HCT116 (cell line): Measurements from ENCODE around the gene CTRB2. TPM values are rescaled to one million over a fixed set of nuclear protein-coding genes. Genes with fewer than 3 reads are reported as not detected.

Experiments used
- ATAC-seq: fragments of 200-7000 bp; cut with Tn5 transposase; 2 replicates; pipeline ENCODE4 v1.9.1; 2020; ENCODE audit warnings: mild to moderate bottlenecking, moderate library complexity
- BruUV-seq: library from RNA; stranded (reverse); fragments of 400-500 nt; replicated peaks from 2 replicates; lab custom pipeline; 2021; lab: Mats Ljungman, UMichigan
- CTCF ChIA-PET: fragments of 300-600 bp; sonication (Branson Sonifier 250); formaldehyde crosslinking; loops from one replicate; lab custom pipeline; 2021; ENCODE audit warnings: antibody characterized with exemption; lab: Charles Lee
- POLR2A ChIA-PET: fragments of 300-600, 350-600 bp; sonication (Branson Sonifier 250); formaldehyde crosslinking; loops from one replicate; lab custom pipeline; 2021; ENCODE audit warnings: antibody characterized with exemption; lab: Charles Lee
- RAD21 ChIA-PET, 2 experiments: fragments of 300-600 bp; sonication (Branson Sonifier 250); formaldehyde crosslinking; loops; one replicate each; lab custom pipeline; 2023; ENCODE audit warnings: low total read pairs in 2 of 2; ENCODE audit not compliant: uncharacterized antibody in 2 of 2, unreplicated experiment in 2 of 2, low non-redundant PET in 1 of 2; lab: Charles Lee
- DNase-seq: peaks from one replicate; pipeline ENCODE4 v3.0.0-alpha.2; 2010; ENCODE audit warnings: low read depth, low spot score
- H2AFZ ChIP-seq: fragments of 200-600 bp; shearing (Covaris generic), sonication (generic); 2 replicates; pipeline ENCODE4 v1.6.1; 2017; ENCODE audit warnings: low read depth, mixed run types, mixed read lengths, antibody characterized with exemption, low read length; ENCODE audit not compliant: poor library complexity, severe bottlenecking
- H3K27ac ChIP-seq: 2 replicates; pipeline ENCODE4 v1.5.1; 2012; ENCODE audit warnings: low read depth, low read length
- H3K27me3 ChIP-seq: fragments of 200-600 bp; sonication (generic); 2 replicates; pipeline ENCODE4 v1.6.1; 2016; ENCODE audit warnings: mixed run types, low read length, mixed read lengths; ENCODE audit not compliant: insufficient read depth
- H3K36me3 ChIP-seq, 2 experiments: fragments of 200-500 bp in 1 of 2; fragments of 200-600 bp in 1 of 2; sonication (Bioruptor generic) in 1 of 2; sonication (generic) in 1 of 2; 2 replicates each; pipeline versions ENCODE4 v1.5.1 to v1.6.1; 2014 to 2016; ENCODE audit warnings: low read length in 2 of 2, inconsistent platforms in 1 of 2, mixed read lengths in 1 of 2, mixed run types in 1 of 2; ENCODE audit not compliant: insufficient read depth in 2 of 2, control insufficient read depth in 1 of 2
- H3K4me1 ChIP-seq, 2 experiments: fragments of 200-600 bp in 1 of 2; sonication (generic) in 1 of 2; 2 replicates each; pipeline versions ENCODE4 v1.5.1 to v1.6.1; 2012 to 2017; ENCODE audit warnings: low read length in 2 of 2, inconsistent platforms in 1 of 2, mild to moderate bottlenecking in 1 of 2, mixed read lengths in 1 of 2, mixed run types in 1 of 2, moderate library complexity in 1 of 2; ENCODE audit not compliant: insufficient read depth in 2 of 2, control insufficient read depth in 1 of 2
- H3K4me2 ChIP-seq: fragments of 200-600 bp; sonication (generic); 2 replicates; pipeline ENCODE4 v1.6.1; 2017; ENCODE audit warnings: mixed run types, low read length, mixed read lengths
- H3K4me3 ChIP-seq, 2 experiments: fragments of 200-600 bp in 1 of 2; sonication (generic) in 1 of 2; replicated peaks in 1 of 2; 2 replicates each; pipeline ENCODE4 v1.5.1; 2011 to 2016; ENCODE audit warnings: low read length in 2 of 2, control low read depth in 1 of 2, low read depth in 1 of 2, mild to moderate bottlenecking in 1 of 2, mixed read lengths in 1 of 2, mixed run types in 1 of 2
- H3K79me2 ChIP-seq: fragments of 200-600 bp; sonication (generic); 2 replicates; pipeline ENCODE4 v1.6.1; 2017; ENCODE audit warnings: mild to moderate bottlenecking, mixed run types, low read length, moderate library complexity, mixed read lengths; ENCODE audit not compliant: insufficient read depth
- H3K9ac ChIP-seq: fragments of 200-600 bp; sonication (generic); 2 replicates; pipeline ENCODE4 v1.6.1; 2016; ENCODE audit warnings: low read length, mixed read lengths
- H3K9me2 ChIP-seq: fragments of 200-600 bp; sonication (generic), shearing (Covaris generic); 2 replicates; pipeline ENCODE4 v1.6.1; 2017; ENCODE audit warnings: mixed run types, mild to moderate bottlenecking, moderate library complexity; ENCODE audit not compliant: insufficient read depth
- H3K9me3 ChIP-seq, 2 experiments: fragments of 200-500 bp in 1 of 2; fragments of 200-600 bp in 1 of 2; sonication (Bioruptor generic) in 1 of 2; sonication (generic) in 1 of 2; 2 replicates each; pipeline ENCODE4 v1.6.1; 2014 to 2017; ENCODE audit warnings: low read length in 2 of 2, mixed read lengths in 2 of 2, inconsistent platforms in 1 of 2, low read depth in 1 of 2, mild to moderate bottlenecking in 1 of 2, mixed run types in 1 of 2, moderate library complexity in 1 of 2; ENCODE audit not compliant: control insufficient read depth in 1 of 2, insufficient read depth in 1 of 2
- H4K20me1 ChIP-seq: fragments of 200-600 bp; sonication (generic), shearing (Covaris generic); 2 replicates; pipeline ENCODE4 v1.6.1; 2017; ENCODE audit warnings: mixed run types, mild to moderate bottlenecking, moderate library complexity; ENCODE audit not compliant: insufficient read depth
- CBX3 ChIP-seq: IDR thresholded peaks from 2 replicates; pipeline ENCODE4 v1.6.1; 2012; ENCODE audit warnings: low read depth
- ELF1 ChIP-seq: IDR thresholded peaks from 2 replicates; pipeline ENCODE4 v1.6.1; 2012; ENCODE audit warnings: low read depth, borderline replicate concordance
- EZH2 ChIP-seq: fragments of 200-600 bp; sonication (generic); IDR thresholded peaks from 2 replicates; pipeline ENCODE4 v1.6.1; 2017; ENCODE audit warnings: antibody characterized with exemption, mixed run types
- EZH2phosphoT487 ChIP-seq: fragments of 200-600 bp; IDR thresholded peaks from 2 replicates; pipeline ENCODE4 v1.6.1; 2018; ENCODE audit warnings: antibody characterized with exemption, borderline replicate concordance
- FOSL1 ChIP-seq: IDR thresholded peaks from 2 replicates; pipeline ENCODE4 v1.6.1; 2012; ENCODE audit warnings: low read depth
- JUND ChIP-seq: IDR thresholded peaks from 2 replicates; pipeline ENCODE4 v1.6.1; 2012
- POLR2A ChIP-seq: IDR thresholded peaks from 2 replicates; pipeline ENCODE4 v1.7.0; 2011; ENCODE audit warnings: borderline replicate concordance; ENCODE audit not compliant: insufficient read depth, insufficient read length; ENCODE audit errors: extremely low read depth
- SIN3A ChIP-seq: IDR thresholded peaks from 2 replicates; pipeline ENCODE4 v1.6.1; 2012; ENCODE audit warnings: low read depth
- SP1 ChIP-seq: IDR thresholded peaks from 2 replicates; pipeline ENCODE4 v1.6.1; 2012; ENCODE audit warnings: low read depth
- SRF ChIP-seq: IDR thresholded peaks from 2 replicates; pipeline ENCODE4 v1.6.1; 2012; ENCODE audit warnings: low read depth
- TCF7L2 ChIP-seq: IDR thresholded peaks from 2 replicates; pipeline ENCODE4 v1.7.0; 2011; ENCODE audit warnings: borderline replicate concordance, inconsistent platforms; ENCODE audit not compliant: insufficient read depth, insufficient read length; ENCODE audit errors: extremely low read depth
- ZFX ChIP-seq: fragments of 450-650 bp; IDR thresholded peaks from 2 replicates; pipeline ENCODE4 v1.6.1; 2017
- ZNF274 ChIP-seq: fragments of 200-500 bp; sonication (Bioruptor generic); IDR thresholded peaks from 2 replicates; pipeline ENCODE4 v1.6.1; 2014; ENCODE audit warnings: mild to moderate bottlenecking, low read depth, low read length, inconsistent platforms
- intact Hi-C: fragments of 100-400 bp; cut with micrococcal nuclease; formaldehyde crosslinking; loops from 2 replicates; pipeline ENCODE4 v1.10.0; 2022
- total RNA-seq: library from RNA; stranded (reverse); gene quantifications from one replicate; pipeline ENCODE4 v1.2.1, GENCODE V29; 2021; ENCODE audit not compliant: unreplicated experiment
- TF ChIP-seq, protein P1 (sequence below): IDR thresholded peaks from 2 replicates; pipeline ENCODE4 v1.6.1; 2012
- TF ChIP-seq, protein P2 (sequence below): IDR thresholded peaks from 2 replicates; pipeline ENCODE4 v1.6.1; 2011; ENCODE audit warnings: mild to moderate bottlenecking, low read length, moderate library complexity; ENCODE audit not compliant: insufficient replicate concordance; ENCODE audit errors: extremely low read depth
- TF ChIP-seq, protein P3 (sequence below), 3 experiments: fragments of 200-600 bp in 1 of 3; sonication (generic) in 1 of 3; IDR thresholded peaks in 2 of 3; conservative IDR thresholded peaks in 1 of 3; 2 replicates each; pipeline ENCODE4 v1.5.1; 2012 to 2017; ENCODE audit warnings: low read depth in 2 of 3, low read length in 2 of 3, antibody characterized with exemption in 1 of 3, borderline replicate concordance in 1 of 3, control low read depth in 1 of 3, mild to moderate bottlenecking in 1 of 3, mixed read lengths in 1 of 3, mixed run types in 1 of 3, moderate library complexity in 1 of 3; ENCODE audit not compliant: insufficient read depth in 1 of 3
- TF ChIP-seq, protein P4 (sequence below): IDR thresholded peaks from 2 replicates; pipeline ENCODE4 v1.6.1; 2012

CTRB2 gene
- total RNA-seq, 1 experiment from 2014 or later: 10.0 TPM

DNA sequence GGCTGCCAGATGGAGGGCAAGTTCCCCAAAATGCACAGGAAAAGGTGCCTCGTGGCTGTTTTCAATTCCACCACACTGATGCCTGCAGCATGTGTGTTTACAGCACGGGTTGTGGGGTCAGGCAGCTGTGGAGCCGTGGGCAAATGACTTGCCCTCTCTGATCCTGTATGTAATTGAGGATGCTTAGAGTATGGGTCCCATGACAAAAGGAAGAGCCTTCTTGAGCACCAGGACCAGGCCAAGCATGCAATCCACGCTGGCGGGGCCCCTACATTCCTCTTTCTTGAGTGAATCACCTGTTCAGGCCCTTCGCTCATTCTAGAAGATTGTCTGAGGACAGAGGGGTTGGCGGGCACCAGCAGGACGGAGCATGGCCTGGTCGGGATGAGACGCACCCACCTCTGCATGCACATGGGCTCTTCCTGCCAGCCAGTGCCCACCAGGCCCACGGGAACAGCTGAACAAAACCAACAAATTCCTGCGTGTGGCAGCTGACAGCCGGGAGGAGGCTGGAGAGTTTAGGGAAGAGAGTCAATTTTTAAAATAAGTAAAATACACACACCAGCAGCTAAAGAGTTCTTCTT lies 1.4 kb upstream of the CTRB2 start:
- Histone ChIP-seq H3K9me3 (no peaks in the 10 kb centered on the region), H3K27me3 (no peaks in the 10 kb centered on the region), H2AFZ (no peak overlapping the region), H3K4me3 (no peak overlapping the region), H3K36me3 (no peaks in the 10 kb centered on the region), H3K79me2 (no peaks in the 10 kb centered on the region), H3K9me2 (no peaks in the 10 kb centered on the region), H4K20me1 (no peaks in the 10 kb centered on the region), H3K9ac (no peak overlapping the region), H3K4me1 (no peaks in the 10 kb centered on the region), H3K4me2 (no peak overlapping the region)
- intact Hi-C loops: no loop called here
- no TSS peak for BruUV-seq
- no peak for ATAC-seq
- CTCF ChIA-PET: interaction anchor here (1.0 kb wide), 1 partner anchor 9 kb away, joined by 3 read pairs; no protein-coding TSS in a partner anchor
- POLR2A ChIA-PET: no interaction called here
- DNase-seq: no peak
- TF ChIP-seq, protein P1, sequence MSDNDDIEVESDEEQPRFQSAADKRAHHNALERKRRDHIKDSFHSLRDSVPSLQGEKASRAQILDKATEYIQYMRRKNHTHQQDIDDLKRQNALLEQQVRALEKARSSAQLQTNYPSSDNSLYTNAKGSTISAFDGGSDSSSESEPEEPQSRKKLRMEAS: no peak
- TF ChIP-seq TCF7L2: no peak
- TF ChIP-seq, all 23 proteins: peak for 0
- no peak overlapping the region for H3K27ac ChIP-seq
- RAD21 ChIA-PET: no interaction called here

DNA sequence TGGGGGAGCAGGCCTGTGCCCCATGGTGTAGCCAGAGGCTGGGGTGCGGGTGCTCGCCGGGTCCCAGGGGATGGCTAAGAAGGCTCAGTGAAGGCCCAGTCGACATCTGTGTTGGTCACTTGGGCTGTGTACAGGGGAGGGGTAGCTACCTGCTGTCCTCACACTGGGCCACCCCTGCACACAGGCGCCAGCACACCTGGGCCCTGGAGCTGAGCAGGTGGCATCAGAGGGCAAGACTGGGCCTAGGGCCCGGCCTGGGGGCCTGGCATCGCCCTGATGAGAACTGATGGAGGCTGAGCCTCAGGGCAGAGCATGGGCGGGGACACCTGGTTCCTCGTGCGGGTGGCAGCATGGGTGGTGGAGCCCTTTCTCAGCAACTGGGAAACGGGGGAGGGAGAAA lies 870 bp upstream of the CTRB2 start:
- Histone ChIP-seq H3K79me2 (no peaks in the 10 kb centered on the region), H3K4me1 (no peaks in the 10 kb centered on the region), H3K4me2 (no peak overlapping the region), H3K27ac (no peak overlapping the region), H3K9ac (no peak overlapping the region), H3K9me2 (no peaks in the 10 kb centered on the region), H3K27me3 (no peaks in the 10 kb centered on the region), H2AFZ (no peak overlapping the region), H3K9me3 (no peaks in the 10 kb centered on the region), H4K20me1 (no peaks in the 10 kb centered on the region), H3K4me3 (no peak overlapping the region), H3K36me3 (no peaks in the 10 kb centered on the region)
- intact Hi-C loops: no loop called here
- no TSS peak for BruUV-seq
- ATAC-seq (no peak), DNase-seq (no peak)
- CTCF ChIA-PET: no interaction called here
- RAD21 ChIA-PET: no interaction called here
- POLR2A ChIA-PET: no interaction called here
- TF ChIP-seq, protein P2, sequence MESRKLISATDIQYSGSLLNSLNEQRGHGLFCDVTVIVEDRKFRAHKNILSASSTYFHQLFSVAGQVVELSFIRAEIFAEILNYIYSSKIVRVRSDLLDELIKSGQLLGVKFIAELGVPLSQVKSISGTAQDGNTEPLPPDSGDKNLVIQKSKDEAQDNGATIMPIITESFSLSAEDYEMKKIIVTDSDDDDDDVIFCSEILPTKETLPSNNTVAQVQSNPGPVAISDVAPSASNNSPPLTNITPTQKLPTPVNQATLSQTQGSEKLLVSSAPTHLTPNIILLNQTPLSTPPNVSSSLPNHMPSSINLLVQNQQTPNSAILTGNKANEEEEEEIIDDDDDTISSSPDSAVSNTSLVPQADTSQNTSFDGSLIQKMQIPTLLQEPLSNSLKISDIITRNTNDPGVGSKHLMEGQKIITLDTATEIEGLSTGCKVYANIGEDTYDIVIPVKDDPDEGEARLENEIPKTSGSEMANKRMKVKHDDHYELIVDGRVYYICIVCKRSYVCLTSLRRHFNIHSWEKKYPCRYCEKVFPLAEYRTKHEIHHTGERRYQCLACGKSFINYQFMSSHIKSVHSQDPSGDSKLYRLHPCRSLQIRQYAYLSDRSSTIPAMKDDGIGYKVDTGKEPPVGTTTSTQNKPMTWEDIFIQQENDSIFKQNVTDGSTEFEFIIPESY: no peak
- TF ChIP-seq CBX3 (no peak), EZH2 (no peak), SIN3A (no peak), ZFX (no peak), SP1 (no peak), JUND (no peak), ZNF274 (no peak), FOSL1 (no peak), ELF1 (no peak), POLR2A (no peak), SRF (no peak), TCF7L2 (no peak), EZH2phosphoT487 (no peak)
- TF ChIP-seq, protein P3, sequence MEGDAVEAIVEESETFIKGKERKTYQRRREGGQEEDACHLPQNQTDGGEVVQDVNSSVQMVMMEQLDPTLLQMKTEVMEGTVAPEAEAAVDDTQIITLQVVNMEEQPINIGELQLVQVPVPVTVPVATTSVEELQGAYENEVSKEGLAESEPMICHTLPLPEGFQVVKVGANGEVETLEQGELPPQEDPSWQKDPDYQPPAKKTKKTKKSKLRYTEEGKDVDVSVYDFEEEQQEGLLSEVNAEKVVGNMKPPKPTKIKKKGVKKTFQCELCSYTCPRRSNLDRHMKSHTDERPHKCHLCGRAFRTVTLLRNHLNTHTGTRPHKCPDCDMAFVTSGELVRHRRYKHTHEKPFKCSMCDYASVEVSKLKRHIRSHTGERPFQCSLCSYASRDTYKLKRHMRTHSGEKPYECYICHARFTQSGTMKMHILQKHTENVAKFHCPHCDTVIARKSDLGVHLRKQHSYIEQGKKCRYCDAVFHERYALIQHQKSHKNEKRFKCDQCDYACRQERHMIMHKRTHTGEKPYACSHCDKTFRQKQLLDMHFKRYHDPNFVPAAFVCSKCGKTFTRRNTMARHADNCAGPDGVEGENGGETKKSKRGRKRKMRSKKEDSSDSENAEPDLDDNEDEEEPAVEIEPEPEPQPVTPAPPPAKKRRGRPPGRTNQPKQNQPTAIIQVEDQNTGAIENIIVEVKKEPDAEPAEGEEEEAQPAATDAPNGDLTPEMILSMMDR (IDR thresholded peaks at IDR 0.05 in 2 of 3, conservative IDR thresholded peaks at IDR 0.05 in 1 of 3; ENCODE audit: borderline replicate concordance in 1 of 3, insufficient read depth in 1 of 3, low read depth in 2 of 3, low read length in 2 of 3): no peak
- TF ChIP-seq, protein P1: no peak
- TF ChIP-seq, protein P4, sequence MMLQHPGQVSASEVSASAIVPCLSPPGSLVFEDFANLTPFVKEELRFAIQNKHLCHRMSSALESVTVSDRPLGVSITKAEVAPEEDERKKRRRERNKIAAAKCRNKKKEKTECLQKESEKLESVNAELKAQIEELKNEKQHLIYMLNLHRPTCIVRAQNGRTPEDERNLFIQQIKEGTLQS: no peak
